HFFc6 (cell line): ENCODE measurements around the gene CFAP74. TPM values are rescaled to one million over a fixed set of nuclear protein-coding genes. Genes with fewer than 3 reads are reported as not detected.

ENCODE experiments used
- DNase-seq: peaks from one replicate; pipeline ENCODE4 v3.0.0-alpha.2; 2018
- H3K27ac Mint-ChIP-seq: 2 replicates; pipeline ENCODE4 v1.8.0; 2020; ENCODE audit warnings: mild to moderate bottlenecking, mixed read lengths
- H3K27me3 Mint-ChIP-seq: 2 replicates; pipeline ENCODE4 v1.8.0; 2021; ENCODE audit warnings: mild to moderate bottlenecking, moderate library complexity, mixed read lengths; ENCODE audit not compliant: insufficient read depth
- H3K36me3 Mint-ChIP-seq: 2 replicates; pipeline ENCODE4 v1.8.0; 2021; ENCODE audit warnings: low read depth, mixed read lengths
- H3K4me1 Mint-ChIP-seq: 2 replicates; pipeline ENCODE4 v1.8.0; 2020; ENCODE audit warnings: low read depth, mixed read lengths
- H3K4me3 Mint-ChIP-seq: 2 replicates; pipeline ENCODE4 v1.8.0; 2020; ENCODE audit warnings: mild to moderate bottlenecking, moderate library complexity, mixed read lengths
- H3K9me3 Mint-ChIP-seq: 2 replicates; pipeline ENCODE4 v1.8.0; 2020; ENCODE audit warnings: mild to moderate bottlenecking, mixed read lengths
- total RNA-seq, 6 experiments: library from RNA; stranded (reverse); fragmentation: NEBNext Ultra II Directional; extraction: Animal tissue kit (Norgen Biotek cat#: 25700); gene quantifications; 2 replicates in 1 of 6; 3 replicates in 5 of 6; pipeline ENCODE4 v1.2.3, GENCODE V29; 2021
- TF ChIP-seq, protein P1 (sequence below): fragments of 200-600 bp; sonication (generic); IDR thresholded peaks from 2 replicates; pipeline ENCODE4 v1.5.0; 2021; ENCODE audit warnings: antibody characterized with exemption, mild to moderate bottlenecking

CFAP74 gene
- total RNA-seq, 6 experiments from 2014 or later = not detected

- no peaks in the 10 kb centered on the region for H3K9me3 Mint-ChIP-seq
- TF ChIP-seq, protein P1, sequence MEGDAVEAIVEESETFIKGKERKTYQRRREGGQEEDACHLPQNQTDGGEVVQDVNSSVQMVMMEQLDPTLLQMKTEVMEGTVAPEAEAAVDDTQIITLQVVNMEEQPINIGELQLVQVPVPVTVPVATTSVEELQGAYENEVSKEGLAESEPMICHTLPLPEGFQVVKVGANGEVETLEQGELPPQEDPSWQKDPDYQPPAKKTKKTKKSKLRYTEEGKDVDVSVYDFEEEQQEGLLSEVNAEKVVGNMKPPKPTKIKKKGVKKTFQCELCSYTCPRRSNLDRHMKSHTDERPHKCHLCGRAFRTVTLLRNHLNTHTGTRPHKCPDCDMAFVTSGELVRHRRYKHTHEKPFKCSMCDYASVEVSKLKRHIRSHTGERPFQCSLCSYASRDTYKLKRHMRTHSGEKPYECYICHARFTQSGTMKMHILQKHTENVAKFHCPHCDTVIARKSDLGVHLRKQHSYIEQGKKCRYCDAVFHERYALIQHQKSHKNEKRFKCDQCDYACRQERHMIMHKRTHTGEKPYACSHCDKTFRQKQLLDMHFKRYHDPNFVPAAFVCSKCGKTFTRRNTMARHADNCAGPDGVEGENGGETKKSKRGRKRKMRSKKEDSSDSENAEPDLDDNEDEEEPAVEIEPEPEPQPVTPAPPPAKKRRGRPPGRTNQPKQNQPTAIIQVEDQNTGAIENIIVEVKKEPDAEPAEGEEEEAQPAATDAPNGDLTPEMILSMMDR = no peak
- H3K27ac Mint-ChIP-seq = 0 out of 2 replicates have a peak overlapping the region, but pooled peaks have one; percentile 88
- no peak for DNase-seq
- H3K4me3 Mint-ChIP-seq = no peak overlapping the region
- H3K27me3 Mint-ChIP-seq = peaks cover 4% of the 10 kb centered on the region; the same call in 1 of the 2 replicates
- H3K4me1 Mint-ChIP-seq = peaks cover 17% of the 10 kb centered on the region
- no peaks in the 10 kb centered on the region for H3K36me3 Mint-ChIP-seq
These were observed 92.8 kb downstream of the CFAP74 start for GRCh38 chr1:1910651-1911331.

DNA sequence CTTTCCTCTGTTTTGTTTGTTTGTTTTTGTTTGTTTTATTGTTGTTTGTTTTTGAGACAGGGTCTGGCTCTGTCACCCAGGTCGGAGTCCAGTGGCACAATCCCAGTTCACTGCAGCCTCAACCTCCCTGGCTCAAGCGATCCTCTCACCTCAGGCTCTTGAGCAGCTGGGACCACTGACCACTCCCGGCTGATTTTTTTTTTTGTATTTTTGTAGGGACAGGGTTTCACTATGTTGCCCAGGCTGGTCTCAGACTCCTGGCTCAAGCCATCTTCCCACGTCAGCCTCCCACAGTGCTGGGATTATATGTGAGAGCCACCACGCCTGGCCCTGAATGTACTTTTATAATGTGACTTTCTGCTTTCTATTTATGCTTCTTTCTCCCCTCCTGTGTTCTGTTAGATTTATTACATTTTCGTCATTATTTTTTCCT lies 93.5 kb downstream of the CFAP74 start:
- Mint-ChIP-seq H3K36me3 (no peaks in the 10 kb centered on the region), H3K27ac (peak overlapping the region; percentile 88), H3K27me3 (peaks cover 4% of the 10 kb centered on the region; the same call in 1 of the 2 replicates), H3K4me3 (peak overlapping the region; percentile 83), H3K4me1 (peaks cover 17% of the 10 kb centered on the region), H3K9me3 (no peaks in the 10 kb centered on the region)
- TF ChIP-seq, protein P1 = no peak
- no peak for DNase-seq

DNA sequence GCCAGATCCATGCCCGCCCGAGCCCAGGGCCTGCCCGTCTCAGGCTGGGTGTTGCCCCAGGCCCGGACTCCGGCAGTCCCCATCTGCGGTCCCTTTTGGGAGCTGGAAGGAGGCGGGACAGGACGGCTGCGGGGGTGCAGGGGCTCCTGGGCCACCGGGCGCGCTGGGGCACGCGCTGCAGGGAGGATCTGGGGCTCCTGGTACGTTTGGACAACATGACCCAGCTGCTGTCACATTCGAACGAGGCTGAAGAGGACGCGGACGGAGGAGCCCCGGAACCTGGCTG lies 95.1 kb downstream of the CFAP74 start:
- Mint-ChIP-seq H3K27me3 (no peaks in the 10 kb centered on the region), H3K4me3 (peak overlapping the region; percentile 79), H3K9me3 (no peaks in the 10 kb centered on the region), H3K36me3 (no peaks in the 10 kb centered on the region), H3K4me1 (peaks cover 17% of the 10 kb centered on the region), H3K27ac (no peak overlapping the region)
- DNase-seq = no peak
- TF ChIP-seq, protein P1 = no peak

GRCh38 chr1:1907098-1907736 lies 96.4 kb downstream of the CFAP74 start:
- Mint-ChIP-seq H3K9me3 (no peaks in the 10 kb centered on the region; the same call in 1 of the 2 replicates), H3K4me3 (no peak overlapping the region), H3K27me3 (no peaks in the 10 kb centered on the region), H3K4me1 (peaks cover 17% of the 10 kb centered on the region), H3K36me3 (no peaks in the 10 kb centered on the region), H3K27ac (peak overlapping the region; percentile 4; the same call in 1 of the 2 replicates)
- no peak for DNase-seq
- TF ChIP-seq, protein P1 = no peak

GRCh38 chr1:1906185-1907097 lies 97.1 kb downstream of the CFAP74 start:
- peak; percentile 73 for DNase-seq
- Mint-ChIP-seq H3K36me3 (no peaks in the 10 kb centered on the region), H3K27me3 (no peaks in the 10 kb centered on the region), H3K27ac (peak overlapping the region; percentile 24), H3K4me1 (peaks cover 17% of the 10 kb centered on the region), H3K9me3 (no peaks in the 10 kb centered on the region; the same call in 1 of the 2 replicates), H3K4me3 (no peak overlapping the region)
- TF ChIP-seq, protein P1 = peak; percentile 92
